ENCODE measurements around the gene GPR39.

Gene GPR39

DNA sequence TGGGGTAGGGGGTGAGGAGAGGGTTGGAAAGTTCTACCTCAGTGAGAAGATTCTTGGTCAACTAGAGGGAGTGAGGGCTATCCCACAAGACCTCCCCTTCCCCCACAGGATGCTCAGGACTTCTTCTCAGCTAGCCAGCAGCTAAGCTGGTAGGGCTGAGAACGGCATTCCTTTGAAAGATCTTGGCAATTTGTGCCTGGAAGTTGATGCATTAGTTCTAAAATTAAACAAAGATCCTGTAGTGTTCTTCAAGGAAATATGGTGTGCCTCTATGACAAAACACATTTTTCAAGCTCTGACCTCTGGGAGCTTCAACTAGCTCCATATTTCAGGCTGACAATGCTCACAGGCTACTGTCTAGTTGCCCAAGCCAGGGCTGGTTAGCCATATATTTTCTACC, 251.1 kb downstream of the GPR39 start:
- in situ Hi-C loops (cut with MboI; ENCODE audit: low sequenced_read_pairs): no loop called here

DNA sequence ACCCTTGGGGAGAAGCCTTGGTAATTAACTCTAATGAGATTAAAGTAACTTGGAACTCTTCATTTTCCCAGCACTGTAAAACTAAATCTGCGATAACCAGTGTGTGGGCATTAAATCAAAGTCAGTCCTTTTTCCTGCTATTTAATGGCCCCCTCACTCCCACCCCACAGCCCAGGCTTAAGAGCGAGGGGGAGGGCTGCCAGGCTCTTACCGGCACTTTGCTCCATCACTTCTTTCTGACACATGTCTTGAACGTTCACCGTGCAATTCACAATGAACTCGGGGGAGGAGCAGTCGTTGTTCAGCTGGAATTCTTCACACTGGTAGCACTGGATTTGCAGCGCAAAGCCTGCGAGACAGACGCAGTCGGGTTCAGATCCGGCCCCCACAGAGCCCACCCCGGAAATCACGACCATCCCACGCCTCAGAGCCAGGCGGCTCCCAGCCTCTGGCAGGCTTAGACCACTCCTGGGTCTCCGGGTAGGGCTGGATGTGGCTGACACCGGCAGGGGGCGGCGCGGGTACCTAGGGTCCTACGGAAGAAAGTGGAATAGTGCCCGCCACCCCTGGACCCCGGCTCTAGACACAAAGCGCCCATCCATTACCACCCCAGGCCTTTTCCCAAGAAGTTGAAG, 251.7 kb downstream of the GPR39 start:
- in situ Hi-C loops (cut with MboI; ENCODE audit: low sequenced_read_pairs): no loop called here

DNA sequence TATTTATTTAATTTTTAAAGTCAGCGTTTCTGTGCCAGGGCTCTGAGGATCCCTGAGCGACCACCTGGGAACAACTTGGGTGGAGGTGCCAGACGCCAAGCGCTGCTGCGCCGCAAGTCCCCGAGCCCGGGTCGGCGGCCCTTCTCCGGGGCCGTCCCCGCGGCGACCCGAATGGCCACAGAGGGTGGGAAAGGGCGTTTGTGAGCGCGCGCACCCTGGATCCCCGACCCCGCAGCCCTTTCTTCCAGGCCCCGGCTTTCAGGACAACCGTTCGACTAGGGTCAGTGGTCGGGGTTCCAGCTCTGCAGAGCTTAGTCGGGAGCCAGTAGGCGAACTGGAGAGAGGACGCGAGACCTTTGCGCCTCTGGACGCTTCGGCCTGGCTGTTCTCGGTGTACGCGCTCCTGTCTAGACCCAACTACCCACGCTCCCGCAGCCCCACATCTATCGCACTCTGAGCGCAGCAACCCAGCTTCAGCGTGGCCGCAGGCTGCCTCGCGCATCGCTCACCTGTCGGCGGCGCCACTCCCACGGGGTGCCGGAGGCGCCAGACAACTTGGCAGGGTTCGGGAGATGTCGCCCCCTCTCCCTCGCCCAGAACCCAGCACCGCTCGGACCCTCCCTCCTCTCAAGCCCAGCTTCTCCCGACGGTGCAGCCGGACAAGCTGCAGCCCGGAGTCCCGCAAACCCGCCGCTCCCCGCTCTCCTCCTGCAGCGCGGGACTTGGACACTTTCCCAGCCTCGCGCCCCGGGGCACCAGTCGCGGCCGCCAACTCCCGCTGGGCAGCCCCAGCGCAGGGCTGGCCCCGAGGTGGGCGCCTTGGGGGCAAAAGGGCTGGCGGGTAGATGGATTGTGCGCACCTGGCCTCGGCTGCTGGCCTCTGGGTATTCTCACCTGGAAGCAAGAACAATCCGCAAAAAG, 252.6 kb downstream of the GPR39 start:
- in situ Hi-C loops (cut with MboI; ENCODE audit: low sequenced_read_pairs): no loop called here

DNA sequence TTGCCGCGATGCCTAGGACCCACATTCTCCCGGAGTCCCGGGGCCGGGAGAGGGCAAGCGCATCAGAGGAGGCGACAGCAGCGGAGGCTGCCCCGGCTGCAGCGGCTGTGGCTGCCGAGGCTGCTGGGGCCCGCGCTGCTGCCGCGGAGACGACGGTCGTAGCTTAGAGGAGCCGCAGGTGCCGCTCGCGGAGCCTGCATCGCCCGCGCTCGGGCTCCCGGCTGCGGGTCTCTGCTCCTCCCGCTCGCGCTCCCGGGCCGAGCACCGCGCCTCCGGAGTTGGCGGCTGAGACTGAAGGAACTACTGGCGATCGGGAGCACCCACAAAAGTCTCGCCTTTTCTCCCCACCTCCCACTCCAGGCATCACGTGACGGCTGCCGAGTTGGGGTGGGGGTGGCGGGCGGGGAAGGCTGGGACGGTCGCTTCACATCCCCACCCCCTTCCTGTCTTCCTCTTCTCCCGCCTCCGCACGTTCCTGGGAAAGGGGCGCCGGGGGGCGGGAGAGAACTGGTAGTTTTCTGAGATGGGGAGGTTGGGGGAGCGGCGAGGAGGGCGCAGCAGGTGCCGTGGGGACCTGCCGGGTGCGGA, 253.4 kb downstream of the GPR39 start, which contains the start of gene LYPD1:
TSS of gene LYPD1 (minus strand) at position 298 of the 588 bp plus-strand sequence. CDS start at position 25, 273 bp downstream.
- in situ Hi-C loops (cut with MboI; ENCODE audit: low sequenced_read_pairs): no loop called here

DNA sequence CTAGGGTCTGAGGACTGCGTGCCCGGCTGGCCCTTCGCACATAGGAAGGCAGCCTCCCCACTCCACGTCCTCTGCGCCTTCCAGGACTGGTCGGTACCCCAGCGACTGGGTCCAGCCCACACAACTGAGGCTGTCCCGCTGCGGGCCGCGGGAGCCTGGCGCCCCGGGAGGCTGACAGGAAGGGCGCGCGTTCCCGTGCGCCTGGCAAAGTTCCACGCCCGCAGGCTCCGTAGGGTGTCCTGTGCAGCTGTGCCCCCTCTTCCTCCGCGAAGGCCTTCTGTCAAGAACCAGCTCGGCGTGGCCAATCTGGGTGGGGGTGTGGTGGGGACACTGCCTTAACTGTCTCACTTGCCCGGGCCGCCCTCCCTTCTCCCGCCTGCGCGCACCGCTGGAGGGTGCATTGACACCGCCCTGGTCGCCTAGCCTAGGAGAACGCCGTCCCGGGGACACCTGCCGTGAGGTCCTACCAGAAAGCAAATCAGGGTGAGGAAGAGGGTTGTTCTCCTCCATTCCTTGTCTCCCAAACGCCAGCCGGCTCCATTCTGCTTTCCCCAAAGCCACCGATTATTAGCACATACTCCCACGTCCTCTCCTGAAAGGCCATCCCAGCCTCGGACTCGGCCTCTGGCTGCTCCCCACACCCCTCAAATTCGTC, 254.0 kb downstream of the GPR39 start:
- in situ Hi-C loops (cut with MboI; ENCODE audit: low sequenced_read_pairs): no loop called here

DNA sequence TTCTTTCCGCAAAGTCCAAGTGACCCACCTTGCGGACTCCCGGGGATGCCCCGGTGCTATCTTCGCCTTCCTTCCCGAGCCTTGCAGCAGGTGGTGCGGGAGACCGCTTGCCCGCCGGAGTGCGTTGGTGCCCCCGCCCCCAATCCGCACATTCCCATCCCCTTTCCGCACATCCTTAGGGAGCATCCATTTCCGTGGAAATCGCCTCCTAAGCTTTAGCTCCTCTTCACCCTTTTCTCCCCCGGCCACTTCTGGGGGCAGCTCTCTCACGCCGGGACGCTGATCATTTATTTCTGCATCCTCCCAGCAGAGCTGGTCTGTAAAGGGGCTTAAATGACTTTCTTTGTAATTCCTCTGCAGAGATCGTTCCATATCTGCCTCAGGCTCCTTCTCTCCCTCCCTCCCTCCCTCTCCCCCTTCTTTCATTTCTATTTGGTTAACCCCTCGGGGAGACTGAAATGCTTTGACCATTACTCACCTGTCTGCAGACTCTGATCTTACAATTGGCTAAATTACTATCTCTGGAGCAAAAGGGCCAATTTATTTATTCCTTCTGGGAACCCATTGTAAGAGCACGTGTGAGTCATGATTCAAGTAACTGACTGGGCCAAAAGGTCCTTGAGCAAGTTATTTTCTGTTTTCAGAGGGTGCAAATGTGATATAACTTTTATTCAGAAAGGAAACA, 254.7 kb downstream of the GPR39 start:
- in situ Hi-C loops (cut with MboI; ENCODE audit: low sequenced_read_pairs): no loop called here

DNA sequence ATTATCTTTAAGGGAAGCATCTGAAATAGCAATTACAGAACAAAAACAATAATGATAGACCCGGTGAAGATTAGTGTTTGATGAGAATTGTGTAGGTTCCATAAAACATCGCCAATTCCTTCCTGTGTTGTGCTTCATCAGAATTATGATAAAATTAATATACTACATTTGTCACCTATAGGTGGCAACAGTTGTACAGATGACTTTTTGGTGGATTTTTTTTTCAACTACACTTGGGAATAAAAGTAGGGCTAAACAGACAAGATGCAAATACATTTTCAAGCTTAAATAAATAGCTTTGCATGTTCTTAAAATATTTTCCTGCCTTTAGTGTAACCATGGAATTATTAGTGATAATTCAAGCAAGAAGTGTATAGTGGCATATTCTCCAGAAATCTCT, 260.4 kb downstream of the GPR39 start:
- in situ Hi-C loops (cut with MboI; ENCODE audit: low sequenced_read_pairs): no loop called here

DNA sequence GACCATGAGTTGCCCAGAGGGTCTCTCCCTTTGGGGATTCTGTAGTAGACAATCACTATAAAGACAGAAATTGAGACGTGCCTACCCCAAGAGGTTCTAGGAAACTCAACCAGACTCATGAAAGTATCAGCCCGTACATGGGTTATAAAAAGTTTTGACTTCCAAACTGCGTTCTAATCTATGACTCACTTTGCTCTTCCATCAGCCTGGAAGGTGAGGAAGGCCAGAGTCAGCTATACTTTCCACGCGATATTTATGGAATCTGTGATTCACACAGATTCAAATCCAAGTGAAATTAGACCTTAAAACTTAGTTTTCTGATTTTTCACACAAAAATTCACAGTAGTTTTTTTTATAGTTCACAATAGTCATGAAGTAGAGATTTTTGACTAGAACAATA, 261.1 kb downstream of the GPR39 start:
- in situ Hi-C loops (cut with MboI; ENCODE audit: low sequenced_read_pairs): no loop called here

DNA sequence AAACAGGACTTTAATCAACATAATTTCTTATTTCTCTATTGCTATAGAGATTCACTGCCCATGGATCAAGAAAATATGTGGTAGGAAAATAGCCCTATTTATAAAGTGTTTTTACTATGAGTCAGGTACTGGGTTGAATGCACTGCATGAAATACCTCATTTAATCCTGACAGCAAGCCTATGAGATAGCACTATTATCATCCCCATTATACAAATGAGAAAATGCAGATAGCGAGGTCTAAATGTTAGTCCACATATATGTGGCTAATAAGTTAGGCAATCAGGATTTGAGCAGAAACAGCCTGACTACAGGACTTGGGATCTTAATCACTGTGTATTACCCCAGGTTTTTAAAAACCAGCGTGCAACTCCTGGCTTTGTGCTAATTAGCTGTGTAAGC, 261.9 kb downstream of the GPR39 start:
- in situ Hi-C loops (cut with MboI; ENCODE audit: low sequenced_read_pairs): no loop called here

DNA sequence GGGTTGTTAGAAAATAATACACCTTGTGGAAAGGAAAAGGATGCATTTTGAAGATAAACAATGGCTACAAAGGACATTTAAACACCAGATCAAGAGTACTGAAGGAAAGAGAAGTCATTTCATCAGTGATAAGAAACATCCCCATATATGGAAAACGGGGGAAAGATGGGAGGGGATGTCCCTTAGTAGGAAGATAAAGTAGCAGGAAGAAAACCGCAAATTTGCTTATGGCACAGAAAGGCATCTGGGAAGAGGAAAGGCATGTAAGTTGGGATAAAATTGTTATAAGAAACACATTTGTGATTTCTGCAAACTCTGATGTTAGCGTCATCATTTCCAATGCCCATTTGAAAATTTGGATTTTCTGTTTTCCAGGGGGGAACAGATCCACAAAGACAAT, 263.9 kb downstream of the GPR39 start:
- in situ Hi-C loops (cut with MboI; ENCODE audit: low sequenced_read_pairs): no loop called here

DNA sequence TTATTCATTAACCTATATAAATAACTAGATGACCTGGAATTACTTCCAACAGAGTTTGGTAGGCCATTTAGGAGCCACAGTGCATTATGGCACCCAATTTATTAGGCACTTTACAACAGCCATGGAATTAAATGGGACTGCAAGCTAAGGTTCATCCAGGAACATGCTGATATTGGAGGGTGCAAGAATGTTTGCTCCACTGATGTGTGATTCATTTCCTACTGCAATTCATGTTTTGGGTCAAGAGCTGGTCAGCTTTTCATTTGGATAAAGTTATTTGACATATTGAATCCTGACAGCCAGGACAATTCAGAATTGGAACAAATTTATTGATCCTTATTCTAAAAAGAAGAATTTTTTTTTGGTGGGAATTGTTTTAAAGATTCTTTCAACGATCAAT, 265.2 kb downstream of the GPR39 start:
- in situ Hi-C loops (cut with MboI; ENCODE audit: low sequenced_read_pairs): no loop called here

DNA sequence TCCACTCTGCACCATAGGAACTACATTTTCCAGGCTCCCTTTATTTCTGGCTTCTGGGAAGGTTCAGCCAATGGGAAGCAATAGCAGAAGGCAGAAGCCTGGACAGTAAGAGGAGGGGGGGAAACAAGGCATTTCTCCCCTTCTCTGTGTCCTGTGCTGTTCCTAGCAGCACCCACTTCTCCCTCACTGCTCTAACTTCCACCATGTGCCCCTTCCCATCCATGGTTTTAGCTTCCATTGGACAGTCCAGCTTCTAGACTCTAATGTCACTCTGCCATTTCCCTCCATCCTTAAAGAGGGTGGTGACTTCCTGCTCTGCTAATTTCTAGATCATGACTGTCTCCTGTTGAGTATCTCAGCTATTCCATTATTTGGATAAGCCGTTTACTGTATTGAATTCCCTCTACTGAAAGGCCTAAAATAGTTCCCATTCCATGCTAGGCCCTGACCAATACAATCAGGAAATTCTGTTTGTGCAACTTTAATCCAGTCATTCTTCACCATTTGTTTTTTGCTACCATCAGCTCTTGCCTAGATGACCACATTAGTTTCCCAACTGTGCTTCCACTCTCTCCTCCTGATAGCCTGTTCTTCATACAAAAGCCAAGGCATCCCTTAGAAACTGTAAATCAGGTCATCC, 274.2 kb downstream of the GPR39 start:
- in situ Hi-C loops (cut with MboI; ENCODE audit: low sequenced_read_pairs): no loop called here

DNA sequence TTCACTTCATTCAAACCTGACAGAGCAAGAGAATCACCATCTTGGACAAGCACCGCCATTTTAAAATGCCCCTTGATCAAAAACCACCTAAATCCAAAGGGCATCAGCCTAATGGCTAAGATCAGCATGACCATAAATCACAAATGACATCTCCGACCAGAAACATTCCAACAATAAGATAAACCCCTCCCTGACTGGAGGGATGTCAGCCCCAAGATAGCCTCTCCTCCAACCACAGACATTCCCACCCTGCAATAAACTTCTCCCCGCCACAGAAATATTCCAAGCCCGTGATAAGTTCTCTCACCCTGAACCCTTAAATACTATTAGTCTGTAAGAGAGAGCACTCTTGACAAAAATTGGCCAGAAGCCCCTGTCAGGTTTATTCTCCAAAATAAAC, 275.0 kb downstream of the GPR39 start:
- in situ Hi-C loops (cut with MboI; ENCODE audit: low sequenced_read_pairs): no loop called here

DNA sequence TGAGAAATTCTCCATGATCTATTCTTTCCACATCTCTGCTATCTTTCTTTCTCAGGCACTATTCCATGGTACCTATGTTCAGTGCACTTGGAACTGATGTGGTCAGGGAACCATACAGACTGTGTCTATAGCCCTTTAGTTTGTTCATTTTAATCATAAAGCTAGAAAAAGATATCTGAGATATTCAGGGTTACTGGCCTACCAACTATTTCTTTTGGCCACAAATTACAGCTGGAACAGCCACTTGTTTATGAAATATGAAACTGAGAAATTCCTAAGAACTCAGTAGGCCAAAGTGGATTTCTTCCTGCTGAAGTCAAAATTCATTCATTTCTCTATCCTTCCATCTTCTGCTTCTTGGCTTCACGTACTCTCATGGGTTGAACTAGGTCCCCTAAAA, 276.2 kb downstream of the GPR39 start:
- in situ Hi-C loops (cut with MboI; ENCODE audit: low sequenced_read_pairs): no loop called here

All from HL-60/S4 treated with retinoic acid at 250 ng/mL for 4 days and 3 days (cell line).